Measurements from ENCODE around the gene ZSCAN5B.
"Not testable (repeated sequence)": the region's sequence is repeated elsewhere in the genome, so short reads cannot be mapped to it uniquely, and the experiment has no call there.

The ZSCAN5B gene

DNA sequence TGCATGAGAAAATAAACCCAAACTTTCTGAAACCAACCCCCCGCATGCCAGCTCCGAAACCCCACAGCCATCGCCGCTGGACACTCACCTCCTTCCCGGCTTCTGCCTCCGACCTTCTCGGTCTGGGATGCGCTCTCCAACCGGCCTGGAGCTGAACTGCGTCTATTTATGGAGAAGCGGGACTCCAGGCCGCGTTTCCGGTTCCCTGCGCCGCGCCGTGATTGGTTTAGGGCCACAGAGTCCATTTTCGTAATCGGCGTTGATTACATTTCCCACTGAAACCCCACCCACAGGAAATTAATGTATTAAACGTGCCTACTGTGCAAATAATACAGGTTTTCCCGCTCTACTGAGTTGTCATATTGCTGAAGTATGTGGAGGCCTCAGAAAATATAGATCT, at the start of gene ZSCAN5B:
ZSCAN5B (minus strand) TSS at position 138 of the 400 bp plus-strand sequence. CDS start 4,731 bp downstream, outside the sequence.
- not testable (repeated sequence) for DNase-seq

GRCh38 chr19:56245764-56246163, 48.2 kb upstream of the ZSCAN5B start:
- not testable (repeated sequence) for DNase-seq

GRCh38 chr19:56245121-56245740, 47.6 kb upstream of the ZSCAN5B start:
- no peak for DNase-seq

GRCh38 chr19:56223481-56223880, 25.9 kb upstream of the ZSCAN5B start:
- no peak for DNase-seq

DNA sequence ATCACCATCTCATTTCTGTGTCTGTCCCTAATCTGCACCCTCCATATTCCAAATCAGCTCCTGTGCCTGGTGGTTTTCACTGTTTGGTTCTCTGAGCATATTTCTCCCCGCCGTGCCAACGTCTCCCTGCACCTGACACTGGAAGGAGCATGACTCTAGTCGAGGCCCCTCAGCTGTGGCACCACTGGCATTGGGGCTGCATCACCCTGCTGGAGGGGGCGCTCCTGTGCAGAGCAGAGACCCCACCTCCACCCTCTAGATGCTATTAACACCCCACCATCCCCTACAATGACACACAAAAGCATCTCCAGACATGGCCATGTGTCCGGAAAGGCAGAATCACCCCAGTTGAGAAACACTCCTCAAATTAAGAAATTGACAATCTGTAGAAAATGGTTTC, 25.3 kb upstream of the ZSCAN5B start:
- DNase-seq = no peak

GRCh38 chr19:56221851-56222250, 24.3 kb upstream of the ZSCAN5B start:
- DNase-seq = no peak

- DNase-seq = not testable (repeated sequence)
These were observed 23.9 kb upstream of the ZSCAN5B start for GRCh38 chr19:56221442-56221841.

GRCh38 chr19:56218961-56219360, 21.4 kb upstream of the ZSCAN5B start:
- no peak for DNase-seq

DNA sequence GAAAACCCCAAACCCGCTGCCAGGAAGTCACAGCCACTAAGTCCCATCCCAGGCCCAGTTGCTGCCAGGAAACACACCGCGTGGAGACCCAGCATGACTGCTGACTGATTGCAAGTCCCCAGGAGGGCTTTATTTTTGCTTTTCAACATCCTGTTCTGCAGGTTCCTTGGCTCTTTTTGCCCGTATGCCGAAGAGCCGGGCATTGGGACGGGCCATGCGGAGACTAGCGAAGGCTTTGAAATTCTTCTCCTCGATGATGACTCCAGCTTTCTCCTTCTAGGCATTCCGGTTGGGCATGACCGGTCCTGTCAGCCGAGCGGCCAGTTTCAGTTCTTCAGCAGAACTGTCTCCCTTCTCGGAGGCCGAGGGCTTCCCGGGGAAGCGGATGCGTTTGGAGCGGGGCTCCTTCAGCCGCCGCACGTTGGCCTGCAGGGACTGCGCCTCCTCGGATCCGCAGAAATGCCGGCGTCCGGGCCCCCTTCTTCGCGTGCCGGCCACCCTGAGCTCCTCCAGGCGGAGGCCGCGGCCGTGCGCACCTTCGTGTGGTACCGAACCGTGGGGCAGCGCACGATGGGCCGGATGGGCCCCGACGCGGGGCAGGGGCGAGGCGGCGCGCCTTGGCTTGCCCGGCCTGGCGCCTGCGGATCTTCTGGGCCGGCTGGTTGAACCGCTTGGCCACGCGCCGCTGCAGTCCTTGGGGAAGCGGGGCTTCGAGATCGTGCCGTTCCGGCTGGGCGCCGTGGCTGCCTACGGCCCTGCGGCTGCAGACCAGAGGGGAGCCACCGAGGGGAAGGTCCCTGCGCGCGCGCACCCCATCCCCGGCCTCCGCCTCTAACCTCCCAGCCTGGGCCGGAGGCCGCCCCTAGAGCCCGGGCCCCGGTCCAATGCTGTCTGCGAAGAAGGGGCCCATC, 19.7 kb upstream of the ZSCAN5B start:
- DNase-seq = no peak

GRCh38 chr19:56211718-56212117, 14.1 kb upstream of the ZSCAN5B start:
- DNase-seq = no peak

GRCh38 chr19:56210036-56210435, 12.5 kb upstream of the ZSCAN5B start:
- not testable (repeated sequence) for DNase-seq

DNA sequence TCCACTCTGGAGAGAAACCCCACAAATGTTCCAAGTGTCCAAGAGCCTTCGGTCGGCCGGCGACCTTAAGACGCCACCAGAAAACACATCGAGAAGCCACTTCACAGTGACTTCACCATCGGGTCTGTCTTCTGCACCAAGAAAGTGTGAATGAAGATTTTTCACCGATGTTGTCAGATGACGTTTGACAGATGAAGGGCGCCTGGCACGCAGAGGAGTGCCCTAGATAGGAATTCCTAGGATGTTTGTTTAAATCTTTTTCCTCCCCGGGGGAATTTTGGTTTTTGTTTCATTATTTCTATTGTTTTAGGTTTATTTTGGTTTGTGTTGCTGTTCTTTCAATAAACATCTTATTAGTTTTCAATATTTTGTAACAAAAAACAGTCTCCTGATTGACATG, 11.5 kb upstream of the ZSCAN5B start:
- DNase-seq = no peak

GRCh38 chr19:56207581-56207980, 10.0 kb upstream of the ZSCAN5B start:
- DNase-seq = not testable (repeated sequence)

- DNase-seq = no peak
These were observed 4.4 kb upstream of the ZSCAN5B start, which contains the start of gene ZSCAN5C for GRCh38 chr19:56201973-56202372. TSS of gene ZSCAN5C (plus strand) at chr19:56202273. CDS start at chr19:56205914, 3,641 bp downstream.

- no peak for DNase-seq
These were observed 2.1 kb upstream of the ZSCAN5B start for GRCh38 chr19:56199687-56200086.

- DNase-seq = no peak
These were observed 3.5 kb downstream of the ZSCAN5B start for GRCh38 chr19:56193981-56194640.

DNA sequence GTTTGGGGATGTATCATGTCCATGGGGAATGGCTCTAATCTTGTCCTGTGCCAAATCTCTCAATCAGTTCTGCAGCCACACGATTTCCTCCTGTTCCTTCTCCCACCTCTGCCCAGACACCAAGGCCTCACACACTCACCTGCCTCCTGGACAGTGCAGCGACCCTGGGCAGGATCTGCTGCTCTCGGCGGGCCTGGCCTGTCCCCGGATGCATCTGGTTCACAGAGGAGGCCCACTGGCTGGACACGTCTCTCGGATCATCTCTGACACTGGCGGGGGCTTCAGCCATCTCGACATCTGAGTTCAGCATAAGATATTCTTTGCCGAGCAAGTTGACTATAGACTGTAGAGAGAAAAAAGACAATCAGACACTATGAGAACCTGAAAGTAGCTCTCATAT, 5.9 kb downstream of the ZSCAN5B start:
- no peak for DNase-seq

DNA sequence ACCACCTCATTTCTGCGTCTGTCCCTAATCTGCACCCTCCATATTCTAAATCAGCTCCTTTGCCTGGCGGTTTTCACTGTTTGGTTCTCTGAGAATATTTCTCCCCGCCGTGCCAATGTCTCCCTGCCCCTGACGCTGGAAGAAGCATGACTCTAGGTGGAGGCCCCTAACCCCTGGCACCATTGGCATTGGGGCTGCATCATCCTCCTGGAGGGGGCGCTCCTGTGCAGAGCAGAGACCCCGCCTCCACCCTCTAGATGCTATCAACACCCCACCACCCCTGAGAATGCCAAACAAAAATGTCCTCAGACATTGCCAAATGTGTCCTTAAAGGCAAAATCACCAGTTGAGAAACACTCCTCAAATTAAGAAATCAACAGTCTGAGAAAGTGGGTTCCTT, 6.5 kb downstream of the ZSCAN5B start:
- no peak for DNase-seq

DNA sequence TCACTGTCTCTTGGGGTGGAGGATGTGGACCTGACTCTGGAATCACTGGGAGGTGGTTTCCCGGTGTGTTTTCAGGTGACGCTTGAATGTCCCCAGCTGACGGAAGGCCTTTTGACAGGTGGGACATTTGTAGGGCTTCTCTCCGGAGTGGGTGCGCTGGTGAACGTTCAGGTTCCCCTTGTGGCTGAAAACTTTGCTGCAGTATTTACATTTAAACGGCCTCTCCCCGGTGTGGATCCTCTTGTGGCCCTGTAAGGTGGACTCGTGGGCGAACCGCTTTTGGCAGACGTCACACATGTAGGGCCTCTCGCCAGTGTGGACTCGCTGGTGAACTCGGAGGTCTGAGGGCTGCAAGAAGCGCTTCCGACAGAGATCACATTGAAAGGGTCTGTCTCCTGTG, 7.8 kb downstream of the ZSCAN5B start:
- no peak for DNase-seq

GRCh38 chr19:56177564-56178243, 19.9 kb downstream of the ZSCAN5B start:
- no peak for DNase-seq

DNA sequence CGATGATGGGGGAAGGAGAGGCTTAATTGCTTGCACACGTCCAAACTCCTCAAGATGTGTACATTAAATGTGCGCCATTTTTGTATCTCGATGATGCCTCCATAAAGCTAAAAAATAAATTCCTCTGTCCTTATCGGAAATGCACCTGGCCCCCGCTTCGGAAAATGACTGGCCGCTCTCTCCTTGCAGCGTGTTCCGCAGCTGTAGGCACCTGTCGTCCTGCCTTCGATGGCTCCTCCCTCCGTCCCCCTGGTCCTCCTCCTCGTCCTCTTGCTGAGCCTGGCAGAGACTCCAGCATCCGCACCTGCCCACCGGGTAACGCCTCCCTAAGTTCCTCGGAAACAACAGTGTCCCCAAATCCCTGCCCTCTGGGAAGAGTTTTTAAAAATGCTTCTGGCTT, 20.7 kb downstream of the ZSCAN5B start:
- no peak for DNase-seq

DNA sequence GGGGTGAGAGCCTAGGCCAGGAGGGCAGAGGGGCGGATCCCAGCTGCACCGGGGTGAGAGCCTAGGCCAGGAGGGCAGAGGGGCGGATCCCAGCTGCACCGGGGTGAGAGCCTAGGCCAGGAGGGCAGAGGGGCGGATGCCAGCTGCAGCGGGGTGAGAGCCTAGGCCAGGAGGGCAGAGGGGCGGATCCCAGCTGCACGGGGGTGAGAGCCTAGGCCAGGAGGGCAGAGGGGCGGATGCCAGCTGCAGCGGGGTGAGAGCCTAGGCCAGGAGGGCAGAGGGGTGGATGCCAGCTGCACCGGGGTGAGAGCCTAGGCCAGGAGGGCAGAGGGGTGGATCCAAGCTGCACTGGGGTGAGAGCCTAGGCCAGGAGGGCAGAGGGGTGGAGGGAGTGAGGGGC, 21.3 kb downstream of the ZSCAN5B start:
- DNase-seq = not testable (repeated sequence)

- DNase-seq = not testable (repeated sequence)
These were observed 21.7 kb downstream of the ZSCAN5B start, which contains the start of gene GALP for GRCh38 chr19:56175861-56176307. TSS of gene GALP (plus strand) at chr19:56176008. CDS start at chr19:56177109, 1,101 bp downstream.
